ENCODE measurements around the gene WDR87.

WDR87 gene

DNA sequence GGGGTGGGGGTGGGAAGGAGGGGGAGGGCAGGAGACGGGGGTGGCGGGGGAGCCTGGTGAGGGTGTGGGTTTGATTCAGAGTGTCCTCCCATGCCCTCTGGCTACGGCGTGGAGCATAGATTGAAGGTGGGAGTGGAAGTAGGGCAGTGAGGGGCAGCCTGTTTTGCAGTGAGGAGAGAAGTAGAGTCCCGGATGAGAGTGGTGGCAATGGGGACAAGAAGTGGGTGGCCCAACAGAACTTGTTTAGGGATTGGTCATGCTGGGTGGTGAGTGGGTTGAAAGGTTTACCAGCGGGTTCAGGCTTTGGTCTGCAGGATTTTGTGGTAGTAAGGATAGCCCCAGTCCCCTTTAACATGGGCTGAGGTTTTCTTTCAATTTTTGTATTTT is 36.1 kb upstream of the WDR87 start:
- FAIRE-seq: no peak
- TF ChIP-seq TAF1 (IDR thresholded peaks at IDR 0.05; ENCODE audit: borderline replicate concordance, low read depth, low read length): no peak
- no peak for TF ChIP-seq POLR2AphosphoS5 (IDR thresholded peaks at IDR 0.05; ENCODE audit: low read depth, low read length)
- TF ChIP-seq POLR2A (IDR thresholded peaks at IDR 0.05; ENCODE audit: low read depth, low read length): no peak
- no peak for DNase-seq (ENCODE audit: insufficient read length)

DNA sequence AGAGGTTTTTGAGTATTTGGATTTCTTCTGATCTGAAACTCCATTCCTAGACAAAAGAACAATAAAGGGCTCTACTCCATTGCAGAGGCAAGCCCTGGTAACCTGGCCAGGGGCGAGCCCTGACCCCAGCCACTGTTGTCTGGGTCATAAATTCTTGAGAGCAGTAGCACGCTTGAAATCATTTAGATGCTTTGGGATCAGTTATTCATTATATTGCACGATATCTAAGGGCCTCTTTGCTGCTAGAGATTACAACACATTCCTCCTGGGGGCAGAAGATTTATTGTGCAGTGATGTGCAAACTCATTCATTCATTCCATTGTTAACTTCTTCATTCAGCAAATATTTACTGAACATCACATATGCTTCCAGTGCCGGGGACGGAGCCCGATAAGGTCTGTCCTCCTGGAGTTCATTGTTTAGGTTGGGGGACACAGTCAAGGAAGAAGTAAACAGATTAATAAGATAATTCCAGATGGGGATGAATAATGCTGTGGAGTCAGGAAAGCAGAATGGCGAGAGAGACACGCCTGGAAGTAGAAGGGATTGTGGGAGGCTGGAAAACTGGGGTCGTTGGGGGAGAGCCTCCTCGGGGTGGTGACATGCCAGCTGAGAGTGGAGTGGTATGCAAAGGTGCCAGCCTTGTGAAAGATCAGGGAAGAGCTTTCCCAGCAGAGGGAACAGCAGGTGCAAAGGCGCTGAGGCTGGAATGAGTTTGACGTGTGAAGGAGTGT is 35.6 kb upstream of the WDR87 start:
- FAIRE-seq: no peak
- TF ChIP-seq TAF1 (IDR thresholded peaks at IDR 0.05; ENCODE audit: borderline replicate concordance, low read depth, low read length): no peak
- TF ChIP-seq POLR2A (IDR thresholded peaks at IDR 0.05; ENCODE audit: low read depth, low read length): no peak
- no peak for TF ChIP-seq POLR2AphosphoS5 (IDR thresholded peaks at IDR 0.05; ENCODE audit: low read depth, low read length)
- no peak for DNase-seq (ENCODE audit: insufficient read length)

GRCh38 chr19:37938353-37938752 is 32.0 kb upstream of the WDR87 start:
- no peak for FAIRE-seq
- TF ChIP-seq TAF1 (IDR thresholded peaks at IDR 0.05; ENCODE audit: borderline replicate concordance, low read depth, low read length) (no peak), POLR2AphosphoS5 (IDR thresholded peaks at IDR 0.05; ENCODE audit: low read depth, low read length) (no peak), POLR2A (IDR thresholded peaks at IDR 0.05; ENCODE audit: low read depth, low read length) (no peak)
- no peak for DNase-seq (ENCODE audit: insufficient read length)

GRCh38 chr19:37936886-37937285 is 30.5 kb upstream of the WDR87 start:
- DNase-seq (ENCODE audit: insufficient read length) (no peak), FAIRE-seq (no peak)
- TF ChIP-seq POLR2A (IDR thresholded peaks at IDR 0.05; ENCODE audit: low read depth, low read length) (no peak), TAF1 (IDR thresholded peaks at IDR 0.05; ENCODE audit: borderline replicate concordance, low read depth, low read length) (no peak), POLR2AphosphoS5 (IDR thresholded peaks at IDR 0.05; ENCODE audit: low read depth, low read length) (no peak)

DNA sequence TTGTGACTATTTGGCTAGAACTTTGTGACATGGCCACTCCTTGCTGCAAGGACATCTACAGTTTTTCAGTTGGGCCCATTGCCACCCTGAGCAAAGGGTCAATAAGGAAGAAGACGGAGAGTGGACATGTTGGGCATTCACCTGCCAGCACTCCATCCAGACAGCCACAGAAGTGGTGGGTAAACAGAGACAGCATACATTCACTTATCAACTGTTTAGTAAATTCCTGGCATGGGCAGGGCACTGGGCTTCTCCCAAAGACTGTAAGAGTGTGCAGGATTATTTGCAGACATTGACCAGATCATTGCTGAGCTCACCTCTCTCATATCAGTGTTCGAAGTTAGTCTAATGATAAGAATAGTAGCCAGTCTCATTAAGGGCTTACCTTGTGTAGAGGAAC is 29.8 kb upstream of the WDR87 start:
- no peak for DNase-seq (ENCODE audit: insufficient read length)
- no peak for FAIRE-seq
- no peak for TF ChIP-seq POLR2A (IDR thresholded peaks at IDR 0.05; ENCODE audit: low read depth, low read length)
- no peak for TF ChIP-seq POLR2AphosphoS5 (IDR thresholded peaks at IDR 0.05; ENCODE audit: low read depth, low read length)
- TF ChIP-seq TAF1 (IDR thresholded peaks at IDR 0.05; ENCODE audit: borderline replicate concordance, low read depth, low read length): no peak

DNA sequence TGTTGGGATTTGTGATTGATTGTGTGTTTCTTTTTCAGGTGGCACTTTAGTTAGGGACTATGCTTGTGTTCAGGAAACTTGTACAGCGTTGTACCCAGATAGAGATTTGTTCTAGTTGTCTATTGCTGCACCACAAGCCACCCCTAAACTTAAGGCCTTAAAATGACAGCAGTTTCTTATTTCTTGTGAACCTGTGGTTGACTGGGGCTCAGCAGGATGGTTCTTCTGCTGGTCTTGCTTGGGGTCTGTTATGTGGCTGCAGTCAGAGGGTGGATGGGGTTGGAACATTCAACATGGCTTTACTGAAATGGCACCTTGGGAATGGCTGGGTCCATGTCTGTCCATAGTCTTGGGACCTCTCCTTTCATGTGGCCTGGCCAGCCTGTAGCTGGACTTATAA is 28.9 kb upstream of the WDR87 start:
- no peak for TF ChIP-seq POLR2AphosphoS5 (IDR thresholded peaks at IDR 0.05; ENCODE audit: low read depth, low read length)
- no peak for TF ChIP-seq POLR2A (IDR thresholded peaks at IDR 0.05; ENCODE audit: low read depth, low read length)
- TF ChIP-seq TAF1 (IDR thresholded peaks at IDR 0.05; ENCODE audit: borderline replicate concordance, low read depth, low read length): no peak
- DNase-seq (ENCODE audit: insufficient read length) (no peak), FAIRE-seq (no peak)

DNA sequence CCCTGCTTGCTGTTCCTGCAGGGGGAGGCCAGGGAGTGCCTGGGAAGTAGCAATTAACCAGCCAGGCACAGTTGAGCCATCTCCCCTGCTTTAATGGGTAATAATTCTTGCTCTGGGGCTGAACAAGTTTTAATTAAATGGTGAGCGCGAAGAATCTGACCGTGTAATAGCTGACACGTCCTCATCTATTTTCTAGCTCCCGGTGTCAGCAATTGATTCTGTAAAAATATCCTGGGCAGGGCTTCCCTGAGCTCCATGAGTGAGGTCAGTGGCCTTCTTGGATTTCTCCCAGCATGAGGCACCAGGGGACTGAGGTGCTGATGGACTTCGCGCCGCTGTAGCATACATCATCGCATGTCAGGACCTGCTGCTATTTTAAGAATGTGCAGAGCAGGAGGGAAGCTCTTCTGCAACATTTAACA is 27.6 kb upstream of the WDR87 start:
- TF ChIP-seq TAF1 (IDR thresholded peaks at IDR 0.05; ENCODE audit: borderline replicate concordance, low read depth, low read length) (no peak), POLR2AphosphoS5 (IDR thresholded peaks at IDR 0.05; ENCODE audit: low read depth, low read length) (no peak), POLR2A (IDR thresholded peaks at IDR 0.05; ENCODE audit: low read depth, low read length) (no peak)
- DNase-seq (ENCODE audit: insufficient read length): no peak
- no peak for FAIRE-seq

- FAIRE-seq: peak; percentile 44
- no peak for DNase-seq (ENCODE audit: insufficient read length)
These were observed 26.9 kb upstream of the WDR87 start for GRCh38 chr19:37932985-37933936.

DNA sequence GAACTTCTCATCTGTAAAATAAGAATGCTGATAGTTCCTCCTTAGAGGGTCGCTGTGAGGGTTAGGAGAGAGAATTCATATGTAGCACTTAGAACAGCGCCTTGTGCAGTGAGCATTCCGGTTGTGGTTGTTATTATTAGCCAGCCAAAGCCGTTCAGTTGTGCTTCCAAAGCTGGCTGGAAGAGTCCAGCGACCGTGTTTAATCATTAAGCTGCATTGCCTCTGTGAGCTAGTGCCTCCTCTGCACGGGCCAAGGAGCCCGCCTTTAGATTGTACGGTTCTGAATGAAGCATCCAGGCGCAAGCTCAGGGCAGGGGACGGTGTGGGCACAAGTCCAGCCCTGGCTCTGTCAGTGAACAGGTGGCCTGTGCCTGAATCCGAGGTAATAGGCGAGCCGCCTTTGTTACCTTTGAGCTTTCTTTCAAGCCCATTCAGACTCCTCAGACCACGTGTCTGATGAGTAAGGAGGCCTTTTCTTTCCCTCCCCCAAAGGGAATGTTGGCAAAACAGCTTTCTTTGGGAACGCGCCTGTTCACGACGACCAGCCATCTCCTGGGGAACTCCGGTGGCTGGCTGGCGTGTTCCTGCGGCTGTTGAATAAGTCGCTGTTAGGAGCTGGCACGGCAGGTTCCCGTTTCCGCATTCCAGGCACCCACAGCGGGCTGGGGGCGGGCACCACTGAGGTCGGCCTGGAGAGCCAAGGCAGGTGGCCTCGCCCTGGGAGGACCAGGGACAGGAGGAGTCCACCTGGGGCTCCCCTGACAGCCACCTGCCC is 25.7 kb upstream of the WDR87 start:
- peak; percentile 47 for DNase-seq (ENCODE audit: insufficient read length)
- peak; percentile 65; the same call in 1 of the 2 replicates for TF ChIP-seq POLR2AphosphoS5 (IDR thresholded peaks at IDR 0.05; ENCODE audit: low read depth, low read length)
- TF ChIP-seq POLR2A (IDR thresholded peaks at IDR 0.05; ENCODE audit: low read depth, low read length): peak; percentile 44; the same call in 1 of the 2 replicates
- TF ChIP-seq TAF1 (IDR thresholded peaks at IDR 0.05; ENCODE audit: borderline replicate concordance, low read depth, low read length): no peak
- peak; percentile 93 for FAIRE-seq

More at GRCh38 chr19:37932985-37933936, 26.9 kb upstream of the WDR87 start:
- no peak for TF ChIP-seq POLR2A (IDR thresholded peaks at IDR 0.05; ENCODE audit: low read depth, low read length)
- TF ChIP-seq TAF1 (IDR thresholded peaks at IDR 0.05; ENCODE audit: borderline replicate concordance, low read depth, low read length): no peak
- no peak for TF ChIP-seq POLR2AphosphoS5 (IDR thresholded peaks at IDR 0.05; ENCODE audit: low read depth, low read length)

DNA sequence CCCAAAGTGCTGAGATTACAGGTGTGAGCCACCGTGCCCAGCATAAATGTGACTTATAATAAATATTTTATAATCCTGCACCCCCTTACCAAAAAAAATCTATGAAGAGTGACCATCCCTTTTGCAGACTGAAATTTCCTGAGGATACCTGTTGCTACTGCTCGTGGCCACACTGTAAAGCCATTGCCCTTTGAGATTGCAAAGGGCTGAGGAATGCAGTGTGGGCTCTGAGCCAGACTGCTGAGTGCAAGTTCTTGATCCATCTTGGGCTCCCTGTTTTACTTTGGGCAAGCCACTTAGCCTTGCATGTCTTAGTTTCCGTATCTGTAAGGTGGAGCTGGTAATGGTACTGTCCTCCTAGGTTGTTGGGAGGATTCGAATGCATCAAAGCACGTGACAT is 24.0 kb upstream of the WDR87 start:
- FAIRE-seq: no peak
- no peak for TF ChIP-seq POLR2AphosphoS5 (IDR thresholded peaks at IDR 0.05; ENCODE audit: low read depth, low read length)
- no peak for TF ChIP-seq TAF1 (IDR thresholded peaks at IDR 0.05; ENCODE audit: borderline replicate concordance, low read depth, low read length)
- no peak for TF ChIP-seq POLR2A (IDR thresholded peaks at IDR 0.05; ENCODE audit: low read depth, low read length)
- no peak for DNase-seq (ENCODE audit: insufficient read length)
